ENCODE data around the gene CNTNAP3.
"Not testable (repeated sequence)": the region's sequence is repeated elsewhere in the genome, so short reads cannot be mapped to it uniquely, and the experiment has no call there.

- not testable (repeated sequence) for TF ChIP-seq CTCF, POLR2A (IDR thresholded peaks at IDR 0.05)
These were observed 245.6 kb downstream of the CNTNAP3 start for GRCh38 chr9:39042352-39042803.
